Placental epithelial cell (primary cell): ENCODE results near the gene SCN3A. TPM values are rescaled to one million over a fixed set of nuclear protein-coding genes. Genes with fewer than 3 reads are reported as not detected.

Experiments
- total RNA-seq: library from RNA; depleted of rRNA; stranded (reverse); fragments of >200 nt; gene quantifications from 2 replicates; pipeline ENCODE4 v1.2.3, GENCODE V29; 2012

Gene SCN3A
- total RNA-seq = not detected in 2 replicates

GRCh38 chr2:165203689-165204559 lies at the start of gene SCN3A:
SCN3A (minus strand) TSS chr2:165204050; CDS start chr2:165176394, 27,656 bp downstream.

GRCh38 chr2:165239230-165239629 lies 35.4 kb upstream of the SCN3A start, which contains the start of gene SCN2A:
SCN2A (plus strand) TSS chr2:165239414; CDS start chr2:165295824, 56,410 bp downstream.

Other genes starting within 250 kb of the SCN3A start
- gene SLC38A11, start 248.5 kb downstream of the SCN3A start, total RNA-seq = 0.39 and 0.54 TPM in 2 replicates
- gene SCN2A, start 35.4 kb upstream of the SCN3A start, total RNA-seq = 0.11 TPM in 1 of 2 replicates, not detected in the other